ENCODE data around the gene PITX3. TPM values are rescaled to one million over a fixed set of nuclear protein-coding genes. Genes with fewer than 3 reads are reported as not detected.

The PITX3 gene
- total and polyA plus RNA-seq, 2 donors (not counting 3 experiments of a cell fraction or from before 2014, with no cell fraction given), result not detected

GRCh38 chr10:102230264-102230860 lies 10.9 kb downstream of the PITX3 start:
- intact Hi-C loops (cut with micrococcal nuclease) (loop anchor here (1.0 to 5.0 kb wide), 5 partner anchors 122 to 352 kb away; no protein-coding TSS in a partner anchor), dilution Hi-C loops (cut with MboI; ENCODE audit: extremely low pct_ligation_motif_present, low sequenced_read_pairs) (loop anchor here (25.0 kb wide), 1 partner anchor 132 kb away; no protein-coding TSS in a partner anchor)
- Histone ChIP-seq H3K36me3 (ENCODE audit: control insufficient read depth in 2 of 2, extremely low read depth in 1 of 2, insufficient read depth in 2 of 2, low read length in 2 of 2) (no peaks in the 10 kb centered on the region), H3K4me1 (ENCODE audit: control insufficient read depth, extremely low read depth, insufficient read depth, low read length) (peaks cover 8% of the 10 kb centered on the region), H3K79me2 (ENCODE audit: control insufficient read depth, insufficient read depth, low read length) (no peaks in the 10 kb centered on the region), H3K4me2 (ENCODE audit: insufficient read depth, low read length) (peak overlapping the region; percentile 29), H4K20me1 (replicated peaks; ENCODE audit: control insufficient read depth, extremely low read depth, insufficient read depth, low read length) (no peaks in the 10 kb centered on the region), H3K27me3 (ENCODE audit: control insufficient read depth in 2 of 2, insufficient read depth in 2 of 2, low read length in 2 of 2) (peaks cover 46 to 53% of the 10 kb centered on the region in 2 experiments), H3K4me3 (replicated peaks in 1 of 3; ENCODE audit: insufficient read depth in 1 of 3, low read depth in 1 of 3, low read length in 3 of 3) (peak overlapping the region in 1 of 3 experiments; percentile 15), H3K9me1 (replicated peaks; ENCODE audit: control insufficient read depth, extremely low read depth, insufficient read depth, low read length) (no peaks in the 10 kb centered on the region), H3K9me3 (replicated peaks; ENCODE audit: control insufficient read depth, insufficient read depth, low read length) (no peaks in the 10 kb centered on the region), H2AFZ (ENCODE audit: low read depth, low read length) (peak overlapping the region; percentile 36), H3K9ac (replicated peaks; ENCODE audit: extremely low read depth, insufficient read depth, low read length) (no peak overlapping the region), H3K27ac (ENCODE audit: insufficient read depth, low read depth, low read length) (no peak overlapping the region)
- DNase-seq (ENCODE audit: low read depth, low spot score) (peak; percentile 44), FAIRE-seq (no peak)
- ChIA-PET POLR2A (interaction anchor here (0.5 to 1.5 kb wide), 3 partner anchors 15 to 122 kb away, joined by 3 to 5 read pairs (median 4); partner anchors contain the start of gene GBF1), CTCF (interaction anchor here (0.7 to 17.3 kb wide), 43 partner anchors 10 to 353 kb away, joined by 3 to 1402 read pairs (median 8); partner anchors contain the start of genes CUEDC2, FBXL15, GBF1 and NFKB2)
- TF ChIP-seq MAX (IDR thresholded peaks at IDR 0.05; ENCODE audit: insufficient read depth, insufficient read length) (no peak), EZH2 (IDR thresholded peaks at IDR 0.05; ENCODE audit: borderline replicate concordance, low read depth, low read length, severe bottlenecking) (peak; percentile 41)
- no TSS peak for BruUV-seq (replicated peaks)

GRCh38 chr10:102229810-102230263 lies 11.5 kb downstream of the PITX3 start:
- peak; percentile 78 for DNase-seq (ENCODE audit: low read depth, low spot score)
- Histone ChIP-seq H3K4me1 (ENCODE audit: control insufficient read depth, extremely low read depth, insufficient read depth, low read length) (peaks cover 12% of the 10 kb centered on the region), H3K27me3 (ENCODE audit: control insufficient read depth in 2 of 2, insufficient read depth in 2 of 2, low read length in 2 of 2) (peaks cover 44 to 51% of the 10 kb centered on the region in 2 experiments), H2AFZ (ENCODE audit: low read depth, low read length) (no peak overlapping the region), H3K36me3 (ENCODE audit: control insufficient read depth in 2 of 2, extremely low read depth in 1 of 2, insufficient read depth in 2 of 2, low read length in 2 of 2) (no peaks in the 10 kb centered on the region), H3K4me2 (ENCODE audit: insufficient read depth, low read length) (peak overlapping the region; percentile 29), H3K9ac (replicated peaks; ENCODE audit: extremely low read depth, insufficient read depth, low read length) (no peak overlapping the region), H3K4me3 (replicated peaks in 1 of 3; ENCODE audit: insufficient read depth in 1 of 3, low read depth in 1 of 3, low read length in 3 of 3) (no peak overlapping the region), H4K20me1 (replicated peaks; ENCODE audit: control insufficient read depth, extremely low read depth, insufficient read depth, low read length) (no peaks in the 10 kb centered on the region), H3K9me3 (replicated peaks; ENCODE audit: control insufficient read depth, insufficient read depth, low read length) (no peaks in the 10 kb centered on the region), H3K27ac (ENCODE audit: insufficient read depth, low read depth, low read length) (no peak overlapping the region), H3K79me2 (ENCODE audit: control insufficient read depth, insufficient read depth, low read length) (no peaks in the 10 kb centered on the region), H3K9me1 (replicated peaks; ENCODE audit: control insufficient read depth, extremely low read depth, insufficient read depth, low read length) (no peaks in the 10 kb centered on the region)
- intact Hi-C loops (cut with micrococcal nuclease) (loop anchor here (1.0 to 5.0 kb wide), 5 partner anchors 122 to 352 kb away; no protein-coding TSS in a partner anchor), dilution Hi-C loops (cut with MboI; ENCODE audit: extremely low pct_ligation_motif_present, low sequenced_read_pairs) (loop anchor here (25.0 kb wide), 1 partner anchor 132 kb away; no protein-coding TSS in a partner anchor)
- no TSS peak for BruUV-seq (replicated peaks)
- no peak for TF ChIP-seq GATA2 (IDR thresholded peaks at IDR 0.05; ENCODE audit: insufficient read depth, insufficient read length, low read depth, low read length)
- TF ChIP-seq FOS (IDR thresholded peaks at IDR 0.05; ENCODE audit: borderline replicate concordance, insufficient read depth, low read length), result no peak
- TF ChIP-seq CTCF (IDR thresholded peaks at IDR 0.05; ENCODE audit: extremely low read depth in 1 of 2, insufficient read depth in 1 of 2, low read depth in 1 of 2, low read length in 2 of 2), result peak; percentile 92 to 95
- TF ChIP-seq EZH2 (IDR thresholded peaks at IDR 0.05; ENCODE audit: borderline replicate concordance, low read depth, low read length, severe bottlenecking), result no peak
- TF ChIP-seq POLR2A (IDR thresholded peaks at IDR 0.05; ENCODE audit: low read depth, low read length), result no peak
- peak; percentile 95 for FAIRE-seq
- ChIA-PET POLR2A (interaction anchor here (0.5 to 1.5 kb wide), 3 partner anchors 15 to 122 kb away, joined by 3 to 5 read pairs (median 4); partner anchors contain the start of gene GBF1), CTCF (interaction anchor here (0.6 to 17.3 kb wide), 46 partner anchors 8 to 440 kb away, joined by 3 to 1402 read pairs (median 7); partner anchors contain the start of genes CUEDC2, FBXL15, GBF1 and NFKB2)
